ENCODE results near the gene MLANA. TPM values are rescaled to one million over a fixed set of nuclear protein-coding genes. Genes with fewer than 3 reads are reported as not detected.

The MLANA gene
- total and polyA plus RNA-seq, 10 of the 15 experiments (the other 5 are each of a cell fraction or from before 2014, with no cell fraction given), result 0.11 to 0.26 (median 0.13) TPM; not detected in 6

DNA sequence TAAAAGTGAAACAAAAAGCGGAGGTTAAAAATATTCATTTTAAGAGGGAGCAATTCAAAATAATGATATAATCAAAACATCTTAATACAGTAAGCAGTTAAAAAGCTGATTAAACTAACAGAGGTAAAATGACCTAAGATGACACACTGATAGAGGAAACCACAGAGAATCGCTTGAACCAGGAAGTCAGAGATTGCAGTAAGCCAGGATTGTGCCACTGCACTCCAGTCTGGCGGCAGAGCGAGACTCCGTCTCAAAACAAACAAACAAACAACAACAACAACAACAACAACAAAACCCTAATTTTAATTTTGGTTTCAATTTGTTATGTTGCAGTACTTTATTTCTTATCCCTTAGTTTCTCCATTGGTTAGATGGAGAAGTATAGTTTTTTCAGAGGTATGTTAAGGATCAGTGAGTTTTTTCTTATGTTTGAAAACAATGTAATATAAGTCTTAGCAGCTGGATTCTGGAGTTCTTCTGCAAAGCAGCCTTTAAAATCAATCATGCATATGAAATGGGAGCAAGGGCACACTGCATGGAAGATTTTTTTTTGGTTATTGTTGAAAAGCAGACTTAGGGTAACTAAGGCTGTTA is 58.5 kb downstream of the MLANA start (continued):
- TF ChIP-seq IKZF1 (conservative IDR thresholded peaks at IDR 0.05), result peak; percentile 38; the same call in 1 of the 2 replicates

DNA sequence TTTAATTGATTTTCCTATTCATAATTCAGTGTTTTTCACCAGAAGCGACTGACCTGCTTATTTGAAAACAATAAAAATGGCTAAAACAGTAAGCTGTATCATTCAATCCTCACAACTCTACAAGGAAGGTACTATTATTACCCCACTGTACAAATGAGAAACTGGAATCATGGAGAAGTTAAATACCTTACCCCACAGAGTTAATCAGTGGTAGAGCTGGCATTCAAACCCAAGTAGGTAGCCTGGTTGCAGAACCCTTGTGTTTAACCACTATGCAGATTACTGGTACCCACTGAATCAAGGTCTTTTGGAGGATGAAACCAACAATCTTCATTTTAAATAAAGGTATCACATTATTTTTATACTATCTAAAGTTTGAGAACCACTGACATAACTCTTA is 59.6 kb downstream of the MLANA start:
- Histone ChIP-seq H3K9me3 (replicated peaks; ENCODE audit: control insufficient read depth, insufficient read depth, low read length) (no peaks in the 10 kb centered on the region), H3K9ac (ENCODE audit: control insufficient read depth, insufficient read depth, low read length) (no peak overlapping the region), H3K36me3 (ENCODE audit: control insufficient read depth in 2 of 2, insufficient read depth in 2 of 2, low read length in 1 of 2) (no peaks in the 10 kb centered on the region; a peak in 1 of 4 replicates), H2AFZ (ENCODE audit: control insufficient read depth, low read depth, low read length) (no peak overlapping the region), H3K4me2 (ENCODE audit: control insufficient read depth, insufficient read depth) (no peak overlapping the region), H3K4me3 (no peak overlapping the region), H3K4me1 (ENCODE audit: control insufficient read depth, insufficient read depth, low read length) (0 out of 2 replicates have a peak, but pooled peaks cover 3% of the 10 kb centered on the region), H3K79me2 (ENCODE audit: control insufficient read depth, insufficient read depth, low read length) (no peaks in the 10 kb centered on the region), H3K27ac (ENCODE audit: control insufficient read depth, insufficient read depth) (no peak overlapping the region), H4K20me1 (ENCODE audit: control insufficient read depth, insufficient read depth) (no peaks in the 10 kb centered on the region), H3K27me3 (replicated peaks in 1 of 2; ENCODE audit: control insufficient read depth in 2 of 2, insufficient read depth in 2 of 2, low read length in 1 of 2) (no peaks in the 10 kb centered on the region)
- ChIA-PET CTCF (interaction anchor here (0.6 to 1.4 kb wide), 2 partner anchors 10 to 29 kb away, joined by 4 to 5 read pairs; no protein-coding TSS in a partner anchor), RAD21 (ENCODE audit: unreplicated experiment) (interaction anchor here (7.3 kb wide), 1 partner anchor 28 kb away, joined by 115 read pairs; no protein-coding TSS in a partner anchor), POLR2A (interaction anchor here (0.7 to 1.2 kb wide), 2 partner anchors 32 to 98 kb away, joined by 3 read pairs; no protein-coding TSS in a partner anchor), SMC1A (ENCODE audit: uncharacterized antibody, unreplicated experiment) (interaction anchor here (1.3 to 6.1 kb wide), 4 partner anchors 27 to 99 kb away, joined by 3 to 109 read pairs (median 4); no protein-coding TSS in a partner anchor)
- BruUV-seq (replicated peaks), result no TSS peak
- 100% methylated on average over 1 of the region's 1 CpG for WGBS (ENCODE audit: insufficient coverage, insufficient replicate concordance, low lambda C conversion rate, missing lambda C conversion rate)
- ATAC-seq (no peak), DNase-seq (ENCODE audit: low read depth, low spot score) (no peak), FAIRE-seq (no peak)
- in situ Hi-C loops (cut with MboI), result no loop called here
- intact Hi-C loops (cut with micrococcal nuclease; ENCODE audit: unreplicated experiment), result no loop called here
- TF ChIP-seq, protein P1, sequence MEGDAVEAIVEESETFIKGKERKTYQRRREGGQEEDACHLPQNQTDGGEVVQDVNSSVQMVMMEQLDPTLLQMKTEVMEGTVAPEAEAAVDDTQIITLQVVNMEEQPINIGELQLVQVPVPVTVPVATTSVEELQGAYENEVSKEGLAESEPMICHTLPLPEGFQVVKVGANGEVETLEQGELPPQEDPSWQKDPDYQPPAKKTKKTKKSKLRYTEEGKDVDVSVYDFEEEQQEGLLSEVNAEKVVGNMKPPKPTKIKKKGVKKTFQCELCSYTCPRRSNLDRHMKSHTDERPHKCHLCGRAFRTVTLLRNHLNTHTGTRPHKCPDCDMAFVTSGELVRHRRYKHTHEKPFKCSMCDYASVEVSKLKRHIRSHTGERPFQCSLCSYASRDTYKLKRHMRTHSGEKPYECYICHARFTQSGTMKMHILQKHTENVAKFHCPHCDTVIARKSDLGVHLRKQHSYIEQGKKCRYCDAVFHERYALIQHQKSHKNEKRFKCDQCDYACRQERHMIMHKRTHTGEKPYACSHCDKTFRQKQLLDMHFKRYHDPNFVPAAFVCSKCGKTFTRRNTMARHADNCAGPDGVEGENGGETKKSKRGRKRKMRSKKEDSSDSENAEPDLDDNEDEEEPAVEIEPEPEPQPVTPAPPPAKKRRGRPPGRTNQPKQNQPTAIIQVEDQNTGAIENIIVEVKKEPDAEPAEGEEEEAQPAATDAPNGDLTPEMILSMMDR (IDR thresholded peaks at IDR 0.05 in 2 of 3, conservative IDR thresholded peaks at IDR 0.05 in 1 of 3; ENCODE audit: control insufficient read depth in 2 of 3, extremely low read depth in 1 of 3, insufficient read depth in 1 of 3, low read depth in 3 of 3, low read length in 3 of 3), result no peak
- TF ChIP-seq, protein P2, sequence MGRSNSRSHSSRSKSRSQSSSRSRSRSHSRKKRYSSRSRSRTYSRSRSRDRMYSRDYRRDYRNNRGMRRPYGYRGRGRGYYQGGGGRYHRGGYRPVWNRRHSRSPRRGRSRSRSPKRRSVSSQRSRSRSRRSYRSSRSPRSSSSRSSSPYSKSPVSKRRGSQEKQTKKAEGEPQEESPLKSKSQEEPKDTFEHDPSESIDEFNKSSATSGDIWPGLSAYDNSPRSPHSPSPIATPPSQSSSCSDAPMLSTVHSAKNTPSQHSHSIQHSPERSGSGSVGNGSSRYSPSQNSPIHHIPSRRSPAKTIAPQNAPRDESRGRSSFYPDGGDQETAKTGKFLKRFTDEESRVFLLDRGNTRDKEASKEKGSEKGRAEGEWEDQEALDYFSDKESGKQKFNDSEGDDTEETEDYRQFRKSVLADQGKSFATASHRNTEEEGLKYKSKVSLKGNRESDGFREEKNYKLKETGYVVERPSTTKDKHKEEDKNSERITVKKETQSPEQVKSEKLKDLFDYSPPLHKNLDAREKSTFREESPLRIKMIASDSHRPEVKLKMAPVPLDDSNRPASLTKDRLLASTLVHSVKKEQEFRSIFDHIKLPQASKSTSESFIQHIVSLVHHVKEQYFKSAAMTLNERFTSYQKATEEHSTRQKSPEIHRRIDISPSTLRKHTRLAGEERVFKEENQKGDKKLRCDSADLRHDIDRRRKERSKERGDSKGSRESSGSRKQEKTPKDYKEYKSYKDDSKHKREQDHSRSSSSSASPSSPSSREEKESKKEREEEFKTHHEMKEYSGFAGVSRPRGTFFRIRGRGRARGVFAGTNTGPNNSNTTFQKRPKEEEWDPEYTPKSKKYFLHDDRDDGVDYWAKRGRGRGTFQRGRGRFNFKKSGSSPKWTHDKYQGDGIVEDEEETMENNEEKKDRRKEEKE (IDR thresholded peaks at IDR 0.05), result no peak
- TF ChIP-seq EGR1 (IDR thresholded peaks at IDR 0.05; ENCODE audit: borderline replicate concordance in 1 of 2, low read depth in 2 of 2, low read length in 2 of 2), result no peak
- TF ChIP-seq NR2C2 (IDR thresholded peaks at IDR 0.05; ENCODE audit: borderline replicate concordance, control insufficient read depth, insufficient read length, low read depth), result no peak
- TF ChIP-seq, protein P3, sequence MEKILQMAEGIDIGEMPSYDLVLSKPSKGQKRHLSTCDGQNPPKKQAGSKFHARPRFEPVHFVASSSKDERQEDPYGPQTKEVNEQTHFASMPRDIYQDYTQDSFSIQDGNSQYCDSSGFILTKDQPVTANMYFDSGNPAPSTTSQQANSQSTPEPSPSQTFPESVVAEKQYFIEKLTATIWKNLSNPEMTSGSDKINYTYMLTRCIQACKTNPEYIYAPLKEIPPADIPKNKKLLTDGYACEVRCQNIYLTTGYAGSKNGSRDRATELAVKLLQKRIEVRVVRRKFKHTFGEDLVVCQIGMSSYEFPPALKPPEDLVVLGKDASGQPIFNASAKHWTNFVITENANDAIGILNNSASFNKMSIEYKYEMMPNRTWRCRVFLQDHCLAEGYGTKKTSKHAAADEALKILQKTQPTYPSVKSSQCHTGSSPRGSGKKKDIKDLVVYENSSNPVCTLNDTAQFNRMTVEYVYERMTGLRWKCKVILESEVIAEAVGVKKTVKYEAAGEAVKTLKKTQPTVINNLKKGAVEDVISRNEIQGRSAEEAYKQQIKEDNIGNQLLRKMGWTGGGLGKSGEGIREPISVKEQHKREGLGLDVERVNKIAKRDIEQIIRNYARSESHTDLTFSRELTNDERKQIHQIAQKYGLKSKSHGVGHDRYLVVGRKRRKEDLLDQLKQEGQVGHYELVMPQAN (conservative IDR thresholded peaks at IDR 0.05), result no peak
- TF ChIP-seq ESRRA (IDR thresholded peaks at IDR 0.05; ENCODE audit: low read length), result no peak
- TF ChIP-seq FOXK2 (IDR thresholded peaks at IDR 0.05), result no peak
- TF ChIP-seq POLR2AphosphoS5 (IDR thresholded peaks at IDR 0.05; ENCODE audit: low read length), result no peak
- TF ChIP-seq ASH2L (IDR thresholded peaks at IDR 0.05; ENCODE audit: borderline replicate concordance, low read depth), result no peak
- no peak for TF ChIP-seq ZZZ3 (IDR thresholded peaks at IDR 0.05; ENCODE audit: control insufficient read depth, insufficient read length, low read depth)
- TF ChIP-seq ZNF207 (IDR thresholded peaks at IDR 0.05; ENCODE audit: borderline replicate concordance), result no peak
